ENCODE measurements around the gene GPC5.
A peak's percentile ranks its signal among the peaks of the same experiment; 100 is the strongest.
"Not testable (repeated sequence)": the region's sequence is repeated elsewhere in the genome, so short reads cannot be mapped to it uniquely, and the experiment has no call there.

Gene GPC5

GRCh38 chr13:91398413-91399188 is at the start of gene GPC5:
Gene GPC5 (plus strand): TSS chr13:91398621.
- DNase-seq: peak; percentile 94

- DNase-seq: peak; percentile 99
Observed at GRCh38 chr13:91348906-91349435, 49.5 kb upstream of the GPC5 start.

- DNase-seq: no peak
Observed at GRCh38 chr13:91349992-91350911, 48.2 kb upstream of the GPC5 start.

- DNase-seq: no peak
Observed at GRCh38 chr13:91351123-91351522, 47.3 kb upstream of the GPC5 start.

GRCh38 chr13:91351980-91352379 is 46.4 kb upstream of the GPC5 start:
- DNase-seq: no peak

- not testable (repeated sequence) for DNase-seq
Observed at GRCh38 chr13:91352891-91353290, 45.5 kb upstream of the GPC5 start.

GRCh38 chr13:91353494-91353893 is 44.9 kb upstream of the GPC5 start:
- DNase-seq: no peak

GRCh38 chr13:91355099-91355825 is 43.2 kb upstream of the GPC5 start:
- DNase-seq: no peak

- no peak for DNase-seq
Observed at GRCh38 chr13:91355826-91356710, 42.4 kb upstream of the GPC5 start.

GRCh38 chr13:91356919-91357612 is 41.4 kb upstream of the GPC5 start:
- DNase-seq: no peak

GRCh38 chr13:91357613-91358386 is 40.6 kb upstream of the GPC5 start:
- DNase-seq: no peak

- no peak for DNase-seq
Observed at GRCh38 chr13:91358387-91358782, 40.0 kb upstream of the GPC5 start.

GRCh38 chr13:91359111-91359510 is 39.3 kb upstream of the GPC5 start:
- no peak for DNase-seq

GRCh38 chr13:91359631-91360030 is 38.8 kb upstream of the GPC5 start:
- no peak for DNase-seq

GRCh38 chr13:91360246-91360751 is 38.1 kb upstream of the GPC5 start:
- DNase-seq: no peak

GRCh38 chr13:91361755-91362271 is 36.6 kb upstream of the GPC5 start:
- no peak for DNase-seq

GRCh38 chr13:91362908-91363307 is 35.5 kb upstream of the GPC5 start:
- DNase-seq: no peak

GRCh38 chr13:91368101-91368500 is 30.3 kb upstream of the GPC5 start:
- no peak for DNase-seq

- no peak for DNase-seq
Observed at GRCh38 chr13:91368676-91369440, 29.6 kb upstream of the GPC5 start.
